IMR-90 (cell line): ENCODE data around the gene RNF31. TPM values are rescaled to one million over a fixed set of nuclear protein-coding genes. Genes with fewer than 3 reads are reported as not detected.
A peak's percentile ranks its signal among the peaks of the same experiment; 100 is the strongest.

Source experiments
- ATAC-seq: fragments of 200-7000 bp; cut with Tn5 transposase; 2 replicates; pipeline ENCODE4 v1.9.1; 2020; ENCODE audit warnings: low read depth, mild to moderate bottlenecking, moderate library complexity
- BruUV-seq: library from RNA; stranded (reverse); fragments of 400-500 nt; replicated peaks from 2 replicates; lab custom pipeline; 2021; lab: Mats Ljungman, UMichigan
- CTCF ChIA-PET: fragments of 300-600 bp; formaldehyde crosslinking; extraction: SDS; loops from one replicate; lab custom pipeline; 2021; ENCODE audit warnings: antibody characterized with exemption; lab: Yijun Ruan, JAX
- POLR2A ChIA-PET: fragments of 300-600 bp; sonication (Branson Sonifier 250); formaldehyde crosslinking; loops from one replicate; lab custom pipeline; 2022; ENCODE audit warnings: antibody characterized with exemption; ENCODE audit not compliant: unreplicated experiment; lab: Charles Lee
- DNase-seq: peaks from one replicate; pipeline ENCODE4 v3.0.0; 2013
- H2AFZ ChIP-seq: replicated peaks from 2 replicates; pipeline ENCODE3; 2013; ENCODE audit warnings: low read length, mild to moderate bottlenecking; ENCODE audit not compliant: poor library complexity
- H2AK5ac ChIP-seq: 2 replicates; pipeline ENCODE4 v1.6.1; 2013; ENCODE audit warnings: low read depth, low read length, inconsistent platforms
- H2AK9ac ChIP-seq: replicated peaks from 2 replicates; pipeline ENCODE3; 2013; ENCODE audit warnings: mild to moderate bottlenecking, low read depth, low read length, moderate library complexity; ENCODE audit not compliant: poor library complexity
- H2BK120ac ChIP-seq: 2 replicates; pipeline ENCODE4 v1.6.1; 2013; ENCODE audit warnings: low read depth, low read length, inconsistent platforms
- H2BK15ac ChIP-seq: 3 replicates; pipeline ENCODE4 v1.6.1; 2013; ENCODE audit warnings: low read depth, low read length, inconsistent platforms
- H2BK20ac ChIP-seq: 2 replicates; pipeline ENCODE4 v1.6.1; 2013; ENCODE audit warnings: low read depth, mild to moderate bottlenecking, inconsistent platforms, low read length, moderate library complexity
- H2BK5ac ChIP-seq: 2 replicates; pipeline ENCODE4 v1.6.1; 2013; ENCODE audit warnings: mild to moderate bottlenecking, low read depth, low read length, inconsistent platforms; ENCODE audit not compliant: poor library complexity, severe bottlenecking
- H3K14ac ChIP-seq: replicated peaks from 2 replicates; pipeline ENCODE4 v1.6.1; 2013; ENCODE audit warnings: low read depth, low read length, inconsistent platforms
- H3K18ac ChIP-seq: 2 replicates; pipeline ENCODE4 v1.6.1; 2013; ENCODE audit warnings: low read depth, low read length, control low read depth
- H3K23ac ChIP-seq: 2 replicates; pipeline ENCODE4 v1.6.1; 2013; ENCODE audit warnings: low read depth, low read length, inconsistent platforms
- H3K27ac ChIP-seq: 2 replicates; pipeline ENCODE4 v1.5.1; 2013; ENCODE audit warnings: mild to moderate bottlenecking, control low read depth, low read length; ENCODE audit not compliant: insufficient read depth
- H3K27me3 ChIP-seq: 2 replicates; pipeline ENCODE4 v1.6.1; 2013; ENCODE audit warnings: low read length; ENCODE audit not compliant: control insufficient read depth, insufficient read depth
- H3K36me3 ChIP-seq: 2 replicates; pipeline ENCODE4 v1.6.1; 2013; ENCODE audit warnings: low read length, mixed read lengths; ENCODE audit not compliant: control insufficient read depth, insufficient read depth
- H3K4ac ChIP-seq: 2 replicates; pipeline ENCODE4 v1.6.1; 2013; ENCODE audit warnings: low read depth, low read length, inconsistent platforms
- H3K4me1 ChIP-seq: 2 replicates; pipeline ENCODE4 v1.6.1; 2013; ENCODE audit warnings: low read length, mixed read lengths; ENCODE audit not compliant: control insufficient read depth, insufficient read depth
- H3K4me2 ChIP-seq: 2 replicates; pipeline ENCODE4 v1.6.1; 2013; ENCODE audit warnings: low read depth, mild to moderate bottlenecking, control low read depth, low read length, moderate library complexity
- H3K4me3 ChIP-seq: 2 replicates; pipeline ENCODE4 v1.5.1; 2013; ENCODE audit warnings: low read depth, mild to moderate bottlenecking, control low read depth, low read length, moderate library complexity; ENCODE audit not compliant: insufficient read depth
- H3K56ac ChIP-seq: 2 replicates; pipeline ENCODE4 v1.6.1; 2013; ENCODE audit warnings: low read length, inconsistent platforms; ENCODE audit not compliant: insufficient read depth; ENCODE audit errors: extremely low read depth
- H3K79me1 ChIP-seq, 2 experiments: 2 replicates each; pipeline ENCODE4 v1.6.1; 2013; ENCODE audit warnings: low read length in 2 of 2, inconsistent platforms in 1 of 2, low read depth in 1 of 2
- H3K9ac ChIP-seq: 2 replicates; pipeline ENCODE4 v1.6.1; 2013; ENCODE audit warnings: low read depth, low read length, control low read depth
- H3K9me1 ChIP-seq: 2 replicates; pipeline ENCODE4 v1.6.1; 2013; ENCODE audit warnings: low read length, inconsistent platforms; ENCODE audit not compliant: insufficient read depth
- H3K9me3 ChIP-seq: 2 replicates; pipeline ENCODE4 v1.6.1; 2013; ENCODE audit warnings: low read length; ENCODE audit not compliant: control insufficient read depth, insufficient read depth
- H4K20me1 ChIP-seq: 2 replicates; pipeline ENCODE4 v1.6.1; 2013; ENCODE audit warnings: low read length, inconsistent platforms; ENCODE audit not compliant: insufficient read depth
- H4K5ac ChIP-seq: 2 replicates; pipeline ENCODE4 v1.6.1; 2013; ENCODE audit warnings: mild to moderate bottlenecking, low read depth, low read length, control low read depth
- H4K8ac ChIP-seq, 2 experiments: 2 replicates each; pipeline ENCODE4 v1.6.1; 2013; ENCODE audit warnings: low read depth in 2 of 2, low read length in 2 of 2, control low read depth in 1 of 2, inconsistent platforms in 1 of 2
- H4K91ac ChIP-seq: 2 replicates; pipeline ENCODE4 v1.6.1; 2013; ENCODE audit warnings: low read depth, low read length, inconsistent platforms; ENCODE audit not compliant: insufficient read depth
- BHLHE40 ChIP-seq: fragments of 150-350 bp; IDR thresholded peaks from 2 replicates; pipeline ENCODE4 v1.6.1; 2016; ENCODE audit warnings: mild to moderate bottlenecking, low read depth, low read length
- CEBPB ChIP-seq: IDR thresholded peaks from 2 replicates; pipeline ENCODE4 v1.6.1; 2012; ENCODE audit warnings: low read depth, low read length, improper control_type of control experiment
- CHD1 ChIP-seq: IDR thresholded peaks from 2 replicates; pipeline ENCODE4 v1.6.1; 2012; ENCODE audit warnings: low read depth, low read length, improper control_type of control experiment
- MXI1 ChIP-seq: IDR thresholded peaks from 2 replicates; pipeline ENCODE4 v1.6.1; 2012; ENCODE audit warnings: low read depth, mild to moderate bottlenecking, low read length, moderate library complexity, borderline replicate concordance
- NFE2L2 ChIP-seq: fragments of 150-350 bp; IDR thresholded peaks from 2 replicates; pipeline ENCODE4 v1.6.1; 2016; ENCODE audit warnings: low read depth, mild to moderate bottlenecking, low read length
- POLR2A ChIP-seq: IDR thresholded peaks from 2 replicates; pipeline ENCODE4 v1.6.1; 2012; ENCODE audit warnings: mild to moderate bottlenecking, low read depth, low read length
- RAD21 ChIP-seq: IDR thresholded peaks from 2 replicates; pipeline ENCODE4 v1.6.1; 2012; ENCODE audit warnings: low read length, improper control_type of control experiment
- RCOR1 ChIP-seq: IDR thresholded peaks from 2 replicates; pipeline ENCODE4 v1.6.1; 2012; ENCODE audit warnings: mild to moderate bottlenecking, low read length, improper control_type of control experiment; ENCODE audit not compliant: insufficient replicate concordance
- RFX5 ChIP-seq: IDR thresholded peaks from 2 replicates; pipeline ENCODE4 v1.8.0; 2012; ENCODE audit warnings: low read depth, mild to moderate bottlenecking, low read length, moderate library complexity
- SMC3 ChIP-seq: fragments of 150-350 bp; IDR thresholded peaks from 2 replicates; pipeline ENCODE4 v1.6.1; 2016; ENCODE audit warnings: low read depth, mild to moderate bottlenecking, antibody characterized with exemption, low read length, moderate library complexity
- whole genome bisulfite sequencing, 2 experiments: methylation state at CpG; one replicate each; pipeline versions ENCODE4 v1.1.5 to v1.1.7; 2013; ENCODE audit warnings: missing lambda C conversion rate in 2 of 2; ENCODE audit not compliant: insufficient read length in 1 of 2; ENCODE audit errors: extremely low coverage in 2 of 2; 5-methylcytosine and 5-hydroxymethylcytosine counted together
- dilution Hi-C: fragments of 300-500 bp; cut with HindIII; formaldehyde crosslinking; loops from one replicate; pipeline ENCODE4 v1.14.3; 2018; ENCODE audit warnings: low sequenced_read_pairs; ENCODE audit not compliant: unreplicated experiment
- in situ Hi-C: fragments of 300-500 bp; cut with MboI; formaldehyde crosslinking; loops from 3 replicates; pipeline ENCODE4 v1.14.3; 2019; ENCODE audit warnings: low sequenced_read_pairs, inconsistent platforms, mixed read lengths
- intact Hi-C: fragments of 100-400 bp; cut with micrococcal nuclease; formaldehyde crosslinking; loops from 2 replicates; pipeline ENCODE4 v1.10.0; 2022
- polyA plus RNA-seq, 3 experiments: library from polyadenylated mRNA; depleted of rRNA; stranded (reverse); fragments of >200 nt; gene quantifications; 2 replicates each; pipeline ENCODE4 v1.2.3, GENCODE V29; 2012; ENCODE audit warnings: low replicate concordance in 1 of 3
- total RNA-seq: library from RNA; depleted of rRNA; stranded (reverse); fragments of >200 nt; gene quantifications from 2 replicates; pipeline ENCODE4 v1.2.3, GENCODE V29; 2012
- TF ChIP-seq, protein P1 (sequence below): fragments of 150-350 bp; IDR thresholded peaks from 2 replicates; pipeline ENCODE4 v1.6.1; 2016; ENCODE audit warnings: low read depth, mild to moderate bottlenecking, low read length, moderate library complexity, borderline replicate concordance
- TF ChIP-seq, protein P2 (sequence below): fragments of 150-350 bp; IDR thresholded peaks from 2 replicates; pipeline ENCODE4 v1.6.1; 2017; ENCODE audit warnings: mild to moderate bottlenecking, antibody characterized with exemption, low read length, low read depth
- TF ChIP-seq, protein P3 (sequence below): conservative IDR thresholded peaks from 2 replicates; pipeline ENCODE4 v1.5.1; 2012; ENCODE audit warnings: mild to moderate bottlenecking, low read depth, low read length, improper control_type of control experiment

The RNF31 gene
- total and polyA plus RNA-seq, 2 of the 4 experiments (the other 2 are of a cell fraction), result 31.6 to 37.5 TPM

GRCh38 chr14:24194186-24194872, 47.0 kb downstream of the RNF31 start:
- Histone ChIP-seq H3K9me1 (peaks cover 13% of the 10 kb centered on the region; the same call in 1 of the 2 replicates), H3K79me1 (peaks cover 39 to 72% of the 10 kb centered on the region in 2 experiments), H2AK5ac (peak overlapping the region; percentile 85), H4K91ac (no peak overlapping the region), H3K4ac (peak overlapping the region; percentile 97), H3K18ac (no peak overlapping the region), H3K14ac (peak overlapping the region; percentile 95), H2AFZ (peak overlapping the region; percentile 95), H3K36me3 (peaks cover 21% of the 10 kb centered on the region), H3K56ac (no peak overlapping the region), H2BK120ac (no peak overlapping the region; the same call in 1 of the 2 replicates), H3K9me3 (no peaks in the 10 kb centered on the region), H3K4me1 (peaks cover 8% of the 10 kb centered on the region), H3K27me3 (no peaks in the 10 kb centered on the region), H4K8ac (peak overlapping the region; percentile 92 to 94; a peak in 3 of 4 replicates), H2BK5ac (no peak overlapping the region), H3K4me3 (peak overlapping the region; percentile 89), H4K20me1 (no peaks in the 10 kb centered on the region), H2AK9ac (peak overlapping the region; percentile 96), H4K5ac (peak overlapping the region; percentile 89; the same call in 1 of the 2 replicates), H2BK15ac (no peak overlapping the region), H3K23ac (peak overlapping the region; percentile 64; the same call in 1 of the 2 replicates), H3K9ac (peak overlapping the region; percentile 93), H2BK20ac (no peak overlapping the region), H3K4me2 (peak overlapping the region; percentile 99), H3K27ac (no peak overlapping the region; the same call in 1 of the 2 replicates)
- DNase-seq, result no peak
- no peak for TF ChIP-seq BHLHE40
- no peak for TF ChIP-seq RCOR1
- TF ChIP-seq, protein P1, sequence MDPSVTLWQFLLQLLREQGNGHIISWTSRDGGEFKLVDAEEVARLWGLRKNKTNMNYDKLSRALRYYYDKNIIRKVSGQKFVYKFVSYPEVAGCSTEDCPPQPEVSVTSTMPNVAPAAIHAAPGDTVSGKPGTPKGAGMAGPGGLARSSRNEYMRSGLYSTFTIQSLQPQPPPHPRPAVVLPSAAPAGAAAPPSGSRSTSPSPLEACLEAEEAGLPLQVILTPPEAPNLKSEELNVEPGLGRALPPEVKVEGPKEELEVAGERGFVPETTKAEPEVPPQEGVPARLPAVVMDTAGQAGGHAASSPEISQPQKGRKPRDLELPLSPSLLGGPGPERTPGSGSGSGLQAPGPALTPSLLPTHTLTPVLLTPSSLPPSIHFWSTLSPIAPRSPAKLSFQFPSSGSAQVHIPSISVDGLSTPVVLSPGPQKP, result no peak
- no peak for TF ChIP-seq POLR2A
- no peak for TF ChIP-seq RAD21
- TF ChIP-seq CEBPB, result no peak
- TF ChIP-seq, protein P2, sequence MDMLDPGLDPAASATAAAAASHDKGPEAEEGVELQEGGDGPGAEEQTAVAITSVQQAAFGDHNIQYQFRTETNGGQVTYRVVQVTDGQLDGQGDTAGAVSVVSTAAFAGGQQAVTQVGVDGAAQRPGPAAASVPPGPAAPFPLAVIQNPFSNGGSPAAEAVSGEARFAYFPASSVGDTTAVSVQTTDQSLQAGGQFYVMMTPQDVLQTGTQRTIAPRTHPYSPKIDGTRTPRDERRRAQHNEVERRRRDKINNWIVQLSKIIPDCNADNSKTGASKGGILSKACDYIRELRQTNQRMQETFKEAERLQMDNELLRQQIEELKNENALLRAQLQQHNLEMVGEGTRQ, result no peak
- TF ChIP-seq, protein P3, sequence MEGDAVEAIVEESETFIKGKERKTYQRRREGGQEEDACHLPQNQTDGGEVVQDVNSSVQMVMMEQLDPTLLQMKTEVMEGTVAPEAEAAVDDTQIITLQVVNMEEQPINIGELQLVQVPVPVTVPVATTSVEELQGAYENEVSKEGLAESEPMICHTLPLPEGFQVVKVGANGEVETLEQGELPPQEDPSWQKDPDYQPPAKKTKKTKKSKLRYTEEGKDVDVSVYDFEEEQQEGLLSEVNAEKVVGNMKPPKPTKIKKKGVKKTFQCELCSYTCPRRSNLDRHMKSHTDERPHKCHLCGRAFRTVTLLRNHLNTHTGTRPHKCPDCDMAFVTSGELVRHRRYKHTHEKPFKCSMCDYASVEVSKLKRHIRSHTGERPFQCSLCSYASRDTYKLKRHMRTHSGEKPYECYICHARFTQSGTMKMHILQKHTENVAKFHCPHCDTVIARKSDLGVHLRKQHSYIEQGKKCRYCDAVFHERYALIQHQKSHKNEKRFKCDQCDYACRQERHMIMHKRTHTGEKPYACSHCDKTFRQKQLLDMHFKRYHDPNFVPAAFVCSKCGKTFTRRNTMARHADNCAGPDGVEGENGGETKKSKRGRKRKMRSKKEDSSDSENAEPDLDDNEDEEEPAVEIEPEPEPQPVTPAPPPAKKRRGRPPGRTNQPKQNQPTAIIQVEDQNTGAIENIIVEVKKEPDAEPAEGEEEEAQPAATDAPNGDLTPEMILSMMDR, result no peak
- no peak for TF ChIP-seq NFE2L2
- no peak for TF ChIP-seq MXI1
- no peak for TF ChIP-seq SMC3
- no peak for TF ChIP-seq RFX5
- no peak for TF ChIP-seq CHD1
- dilution Hi-C loops, result no loop called here
- in situ Hi-C loops, result no loop called here
- WGBS, 2 experiments, result 100% methylated on average over 1 of the region's 7 CpGs; no CpG with 5 or more reads in 1 of the 2 experiments
- ChIA-PET CTCF (no interaction called here), POLR2A (interaction anchor here (0.9 kb wide), 1 partner anchor 10 kb away, joined by 3 read pairs; no protein-coding TSS in a partner anchor)
- intact Hi-C loops, result loop anchor here (2.0 kb wide), 1 partner anchor 102 kb away; no protein-coding TSS in a partner anchor
- no TSS peak for BruUV-seq
- no peak for ATAC-seq
